GM21786 (cell line): ENCODE results near the gene CALN1.
"Not testable (repeated sequence)": the region's sequence is repeated elsewhere in the genome, so short reads cannot be mapped to it uniquely, and the experiment has no call there.

Experiments
- ATAC-seq: cut with Tn5 transposase; IDR thresholded peaks from one replicate; pipeline ENCODE4 v1.9.1; 2021; ENCODE audit not compliant: unreplicated experiment

CALN1 gene

DNA sequence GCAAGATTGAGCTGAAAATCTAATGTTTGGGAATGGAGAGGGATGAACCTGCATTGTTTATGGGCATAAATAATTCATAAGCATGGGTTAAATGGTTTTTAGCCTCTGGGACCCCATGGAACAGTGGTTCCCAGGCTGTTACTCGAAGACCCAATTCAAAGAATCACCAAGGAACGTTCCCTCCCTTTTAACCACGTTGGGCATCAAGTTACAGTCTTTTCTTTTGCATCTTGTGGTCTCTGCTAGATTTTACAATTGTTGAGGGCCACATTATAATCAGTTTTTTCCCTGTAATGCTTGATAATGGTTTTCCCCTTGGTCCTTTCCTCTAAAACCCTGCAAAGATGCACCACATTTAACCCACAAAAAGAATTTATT lies 2.5 kb downstream of the CALN1 start:
- ATAC-seq = no peak

DNA sequence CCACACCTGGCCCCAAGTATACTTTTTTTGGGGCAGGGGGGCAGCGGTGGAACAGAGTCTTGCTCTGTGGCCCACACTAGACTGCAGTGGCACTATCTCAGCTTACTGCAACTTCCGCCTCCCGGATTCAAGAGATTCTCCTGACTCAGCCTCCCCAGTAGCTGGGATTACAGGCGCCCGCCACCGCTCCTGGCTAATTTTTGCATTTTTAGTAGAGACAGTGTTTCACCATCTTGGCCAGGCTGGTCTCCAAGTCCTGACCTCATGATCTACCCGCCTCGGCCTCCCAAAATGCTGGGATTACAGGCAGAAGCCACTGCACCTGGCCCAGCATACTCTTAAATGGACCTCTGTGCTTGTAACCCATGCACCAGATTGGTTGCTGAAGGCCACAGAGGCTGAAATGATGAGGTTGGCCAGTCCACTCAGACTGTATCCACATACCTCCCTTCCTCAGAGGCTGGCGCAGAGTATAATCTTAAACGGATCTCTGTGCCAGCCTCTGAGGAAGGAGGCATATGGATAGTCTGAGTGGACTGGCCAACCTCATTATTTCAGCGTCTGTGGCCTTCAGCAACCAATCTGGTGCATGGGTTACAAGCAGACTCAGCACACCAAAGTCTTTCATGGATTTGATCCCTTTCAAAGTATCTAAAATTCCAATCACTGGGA lies 3.0 kb downstream of the CALN1 start:
- no peak for ATAC-seq

DNA sequence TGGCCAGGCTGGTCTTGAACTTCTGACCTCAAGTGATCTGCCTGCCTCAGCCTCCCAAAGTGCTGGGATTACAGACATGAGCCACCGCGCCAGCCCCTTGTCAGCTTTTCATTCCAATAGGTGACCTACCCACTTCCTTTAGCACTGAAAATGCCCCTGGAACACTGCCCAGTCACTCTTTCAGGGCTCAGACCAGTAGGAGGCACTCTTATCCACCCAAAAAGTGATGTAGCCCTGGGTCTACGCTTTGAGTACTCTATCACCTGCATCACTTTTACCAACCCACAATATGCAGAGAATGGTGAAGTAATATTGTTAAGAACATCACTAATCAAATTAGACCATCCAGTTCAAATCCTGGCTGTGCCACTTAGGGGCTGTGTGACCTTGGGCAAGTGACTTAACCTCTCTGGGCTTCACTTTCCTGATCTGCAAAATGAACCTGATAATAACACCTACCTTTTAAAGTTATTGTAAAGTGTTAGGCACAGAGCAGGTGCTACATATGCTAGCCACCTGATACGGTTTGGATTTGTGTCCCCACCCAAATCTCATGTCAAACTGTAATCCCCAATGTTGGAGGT lies 5.2 kb downstream of the CALN1 start:
- ATAC-seq = no peak

DNA sequence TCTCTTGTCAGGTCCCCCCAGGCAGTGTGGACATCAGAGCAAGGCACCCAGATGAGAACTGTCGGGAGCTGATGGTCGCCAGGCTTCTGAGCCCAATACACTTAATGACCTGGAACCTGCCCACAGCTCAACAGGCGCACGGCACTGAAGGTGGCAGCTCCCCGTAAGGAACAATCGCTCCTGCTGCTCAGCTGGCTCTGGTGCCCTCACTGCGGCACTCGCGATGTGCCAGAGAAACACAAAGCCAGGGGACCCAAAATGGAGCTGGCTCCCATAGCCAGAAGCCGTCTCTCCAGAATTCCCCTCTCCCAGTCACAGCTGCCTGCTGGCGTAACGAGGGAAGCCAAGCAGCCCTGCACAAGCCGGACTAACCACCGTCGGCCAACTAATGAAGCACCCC lies 6.3 kb downstream of the CALN1 start:
- no peak for ATAC-seq

DNA sequence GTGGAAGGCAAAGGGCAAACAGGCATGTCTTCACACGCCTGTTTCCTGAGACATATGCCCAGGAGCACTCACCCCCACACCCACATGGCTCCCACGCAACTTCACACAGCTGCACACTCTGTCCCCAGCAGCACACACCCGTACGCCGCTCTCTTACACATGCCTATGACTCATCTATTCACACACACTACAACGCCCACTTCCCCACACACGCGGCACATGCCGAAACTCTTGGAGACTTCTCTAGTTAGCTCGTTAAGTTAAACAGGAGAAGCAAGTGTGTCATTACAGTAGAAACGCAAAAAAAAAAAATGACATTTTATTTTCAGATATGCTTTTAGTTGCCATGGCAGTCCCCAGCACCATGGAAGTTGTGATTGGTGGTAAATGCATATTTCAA lies 6.7 kb downstream of the CALN1 start:
- ATAC-seq = no peak

DNA sequence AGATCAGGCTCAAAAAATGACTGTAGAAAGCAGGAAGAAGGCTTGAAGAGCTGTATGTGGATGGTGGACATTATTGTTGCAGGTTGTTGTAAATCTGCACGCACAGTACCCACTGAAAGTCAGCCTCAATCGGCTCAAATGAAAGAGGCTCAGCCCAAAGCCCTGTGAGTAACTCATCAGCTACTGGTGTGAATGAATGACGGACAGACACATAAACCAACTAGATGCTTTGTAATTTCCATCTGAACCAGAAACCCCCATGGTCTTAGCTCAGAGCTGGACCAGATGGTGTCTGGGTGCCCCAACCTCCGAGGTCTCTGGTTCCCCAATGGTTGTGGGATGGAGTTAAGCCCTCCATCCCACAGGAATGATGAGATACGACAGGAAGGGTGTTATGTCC lies 7.4 kb downstream of the CALN1 start:
- ATAC-seq = no peak

DNA sequence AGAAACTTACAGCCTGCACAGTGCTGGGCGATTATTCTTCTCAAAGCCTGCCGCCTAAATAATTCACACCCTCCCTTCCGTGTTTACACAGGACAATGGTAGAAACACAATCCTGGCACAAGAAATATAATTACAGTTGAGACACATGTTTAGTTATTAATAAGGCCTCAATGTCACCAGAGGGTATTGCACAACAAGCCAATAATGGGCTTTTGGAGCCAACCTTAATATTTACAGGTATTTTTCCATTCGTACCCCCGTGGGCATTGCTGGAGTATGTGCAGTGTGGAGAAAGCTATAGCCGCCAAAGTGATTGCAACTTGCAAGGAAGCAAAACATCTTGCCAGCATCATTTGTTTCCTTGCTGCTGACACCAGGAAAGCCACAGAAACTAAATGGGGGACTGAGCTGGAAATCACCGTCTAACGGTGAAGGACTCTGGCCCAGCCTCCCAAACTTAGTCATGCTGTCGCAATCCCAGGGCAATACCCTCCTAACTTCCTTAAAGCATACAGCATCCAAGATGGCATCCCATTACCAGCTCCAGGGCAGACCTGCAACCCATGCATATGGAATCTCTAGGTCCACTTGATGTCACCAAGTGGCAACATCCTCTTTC lies 8.6 kb downstream of the CALN1 start:
- no peak for ATAC-seq

DNA sequence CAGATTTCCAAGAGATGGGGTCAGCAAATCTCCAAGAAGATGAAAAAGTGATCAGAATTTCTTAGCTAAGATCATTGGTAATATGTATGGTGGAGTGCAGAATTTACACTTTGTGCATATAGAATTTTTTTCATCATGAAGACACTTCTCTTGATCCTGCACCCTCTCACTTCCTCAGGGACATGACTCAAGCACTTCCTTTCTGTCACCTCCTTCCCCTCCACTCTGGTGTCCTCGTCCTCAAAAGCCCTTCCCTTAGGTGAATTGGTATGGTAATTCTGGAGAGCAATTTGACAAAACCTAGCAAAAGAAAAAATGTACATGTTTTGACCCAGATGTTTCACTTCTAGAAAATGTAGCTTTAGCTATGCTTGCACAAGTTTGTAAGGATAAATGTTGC lies 18.1 kb downstream of the CALN1 start:
- ATAC-seq = no peak

DNA sequence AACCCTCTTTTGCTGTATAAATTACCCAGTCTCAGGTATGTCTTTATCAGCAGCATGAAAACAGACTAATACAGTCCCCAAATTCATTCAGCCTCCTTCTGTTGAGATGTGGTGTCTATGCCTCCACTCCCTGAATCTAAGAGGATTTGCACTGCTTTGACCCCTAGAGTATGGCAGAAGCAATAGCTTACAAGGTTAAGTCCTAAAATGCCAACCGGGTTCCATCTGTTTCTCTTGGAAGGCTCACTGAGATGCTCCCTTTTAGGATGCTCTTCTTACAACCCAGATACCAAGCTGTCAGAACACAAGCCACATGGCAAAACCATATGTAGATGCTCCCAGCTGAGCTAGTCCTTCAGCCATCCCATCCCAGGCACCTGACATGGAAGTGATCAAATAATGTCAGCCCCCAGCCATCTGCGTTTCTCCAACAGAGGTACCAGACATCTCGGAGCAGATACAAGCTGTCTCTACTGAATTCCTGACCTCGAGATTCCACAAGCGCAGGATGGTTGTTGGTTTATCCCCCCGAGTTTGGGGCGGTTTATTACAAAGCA lies 20.2 kb downstream of the CALN1 start:
- ATAC-seq = no peak

DNA sequence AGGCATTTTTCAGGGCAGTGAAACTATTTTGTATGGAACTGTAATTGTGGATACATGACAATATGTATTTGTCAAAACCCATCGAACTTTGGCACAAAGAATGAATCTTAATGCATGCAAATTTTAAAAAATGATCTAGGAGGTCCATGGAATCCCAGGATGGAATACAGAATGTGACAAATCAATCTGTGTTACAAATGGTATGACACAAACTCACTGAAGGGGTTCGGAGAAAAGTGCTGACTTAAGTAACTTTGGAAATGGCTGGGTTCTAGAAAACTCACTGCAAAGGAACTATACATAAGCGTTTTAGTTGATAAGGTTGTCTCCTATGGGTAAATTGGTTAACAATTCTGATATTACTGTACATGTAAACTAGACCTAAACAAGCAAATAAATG lies 26.0 kb downstream of the CALN1 start:
- ATAC-seq = no peak

DNA sequence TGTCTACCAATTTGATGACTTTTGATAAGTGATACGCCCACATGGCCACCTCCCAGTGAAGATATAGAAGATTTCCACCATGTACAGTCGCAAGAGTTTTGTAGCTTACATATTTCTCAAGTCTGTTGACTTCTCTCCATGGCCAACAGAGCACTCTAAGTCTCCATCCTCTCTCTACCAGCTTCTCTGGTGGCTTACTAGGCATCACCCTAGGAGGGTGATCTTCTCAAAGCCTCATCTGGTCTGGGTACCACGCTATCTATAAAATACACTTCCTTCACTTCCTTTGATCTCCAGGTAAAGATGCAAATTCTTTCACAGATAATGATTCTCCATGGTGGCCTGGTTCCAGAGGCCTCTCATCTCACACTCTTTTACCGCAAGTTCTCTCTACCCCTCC lies 49.9 kb downstream of the CALN1 start:
- no peak for ATAC-seq

DNA sequence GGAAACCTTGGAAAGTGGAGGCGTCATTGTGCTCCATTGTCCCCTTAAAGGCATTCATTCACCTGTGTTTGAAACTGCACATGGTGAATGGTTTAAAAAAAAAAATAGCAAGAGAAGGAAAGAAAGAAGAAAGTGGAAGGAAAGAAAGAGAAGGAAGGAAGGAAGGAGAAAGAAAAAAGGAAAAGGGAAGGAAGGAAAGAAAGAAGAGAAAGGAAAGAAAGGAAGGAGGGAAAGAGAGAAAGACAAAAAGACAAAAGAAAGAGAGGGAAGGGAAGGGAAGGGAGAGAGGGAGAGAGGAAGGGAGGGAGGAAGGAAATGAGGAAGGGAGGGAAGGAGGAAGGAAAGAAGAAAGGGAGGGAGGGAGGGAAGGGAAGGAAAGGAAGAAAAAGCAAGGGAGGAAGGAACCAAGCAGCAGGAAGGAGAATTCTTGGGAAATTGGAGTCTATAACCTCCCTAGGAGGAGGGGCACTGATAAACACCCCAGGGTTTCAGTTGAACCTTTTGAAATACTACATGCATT lies 66.9 kb downstream of the CALN1 start:
- no peak for ATAC-seq

DNA sequence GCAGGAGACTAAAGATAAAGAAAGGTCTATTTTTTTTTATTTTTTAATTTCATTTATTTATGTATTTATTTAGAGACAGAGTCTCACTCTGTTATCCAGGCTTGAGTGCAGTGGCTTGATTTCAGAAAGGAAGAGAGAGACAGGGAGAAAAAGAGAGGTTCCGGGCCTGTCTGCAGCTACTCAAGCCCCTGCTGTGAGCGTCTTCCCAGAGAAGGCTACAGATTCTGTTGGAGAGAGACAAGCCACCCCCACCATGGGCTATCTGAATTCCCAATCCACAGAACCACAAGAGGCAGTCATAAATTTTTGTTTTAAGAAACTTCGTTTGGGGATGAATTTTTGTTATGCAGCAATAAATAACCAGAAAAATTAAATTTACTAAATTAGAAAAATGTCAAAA lies 68.1 kb downstream of the CALN1 start:
- no peak for ATAC-seq

DNA sequence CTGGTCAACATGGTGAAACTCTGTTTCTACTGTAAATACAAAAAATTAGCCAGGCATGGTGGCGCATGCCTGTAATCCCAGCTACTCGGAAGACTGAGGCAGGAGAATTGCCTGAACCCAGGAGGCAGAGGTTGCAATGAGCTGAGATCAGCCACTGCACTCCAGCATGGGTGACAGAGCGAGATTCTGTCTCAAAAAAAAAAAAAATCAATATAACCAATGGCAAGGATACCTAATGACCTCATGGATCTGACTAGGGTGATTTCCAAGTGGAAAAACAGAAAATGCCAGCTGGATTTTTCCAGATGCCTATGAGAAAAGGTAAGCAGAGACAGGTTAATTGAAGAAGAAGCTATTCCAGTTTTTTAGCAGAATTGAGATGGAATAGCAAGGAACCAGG lies 68.8 kb downstream of the CALN1 start:
- ATAC-seq = not testable (repeated sequence)

DNA sequence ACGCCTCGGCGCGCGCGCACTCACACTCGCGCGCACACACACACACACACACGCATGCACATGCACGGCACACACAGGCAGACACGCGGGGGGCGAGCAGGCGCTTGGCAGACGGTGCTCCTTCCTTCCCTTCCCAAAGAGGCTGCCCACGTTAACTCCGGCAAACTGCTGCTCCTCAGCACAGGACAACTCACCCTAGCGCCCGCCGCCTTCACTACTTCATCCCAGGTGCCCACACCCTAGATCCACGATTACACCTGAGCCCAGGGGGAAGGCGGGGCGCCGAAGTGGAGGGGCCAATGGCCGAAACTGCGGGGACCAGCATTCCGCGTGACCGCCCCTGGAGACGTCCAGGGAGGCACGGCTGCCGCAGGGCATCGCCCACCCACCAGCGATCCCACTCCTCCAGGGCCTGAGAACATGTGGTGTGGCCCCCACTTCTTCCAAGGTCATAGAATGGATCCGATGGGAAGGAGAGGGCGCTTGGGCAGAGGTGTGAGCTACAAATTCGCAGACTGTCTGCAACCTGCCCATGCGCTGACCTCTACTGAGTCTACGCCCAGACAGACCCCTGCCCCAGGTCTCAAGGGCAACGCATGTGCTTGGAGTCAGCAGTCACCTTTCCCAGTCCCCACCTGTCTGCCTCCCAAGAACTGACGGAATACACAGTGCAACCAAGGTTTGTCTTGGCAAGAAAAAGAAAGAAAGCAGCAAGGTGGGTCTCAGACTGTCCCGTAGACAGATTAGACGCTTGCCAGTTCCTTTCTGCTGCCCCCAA lies 74.6 kb downstream of the CALN1 start:
- no peak for ATAC-seq

DNA sequence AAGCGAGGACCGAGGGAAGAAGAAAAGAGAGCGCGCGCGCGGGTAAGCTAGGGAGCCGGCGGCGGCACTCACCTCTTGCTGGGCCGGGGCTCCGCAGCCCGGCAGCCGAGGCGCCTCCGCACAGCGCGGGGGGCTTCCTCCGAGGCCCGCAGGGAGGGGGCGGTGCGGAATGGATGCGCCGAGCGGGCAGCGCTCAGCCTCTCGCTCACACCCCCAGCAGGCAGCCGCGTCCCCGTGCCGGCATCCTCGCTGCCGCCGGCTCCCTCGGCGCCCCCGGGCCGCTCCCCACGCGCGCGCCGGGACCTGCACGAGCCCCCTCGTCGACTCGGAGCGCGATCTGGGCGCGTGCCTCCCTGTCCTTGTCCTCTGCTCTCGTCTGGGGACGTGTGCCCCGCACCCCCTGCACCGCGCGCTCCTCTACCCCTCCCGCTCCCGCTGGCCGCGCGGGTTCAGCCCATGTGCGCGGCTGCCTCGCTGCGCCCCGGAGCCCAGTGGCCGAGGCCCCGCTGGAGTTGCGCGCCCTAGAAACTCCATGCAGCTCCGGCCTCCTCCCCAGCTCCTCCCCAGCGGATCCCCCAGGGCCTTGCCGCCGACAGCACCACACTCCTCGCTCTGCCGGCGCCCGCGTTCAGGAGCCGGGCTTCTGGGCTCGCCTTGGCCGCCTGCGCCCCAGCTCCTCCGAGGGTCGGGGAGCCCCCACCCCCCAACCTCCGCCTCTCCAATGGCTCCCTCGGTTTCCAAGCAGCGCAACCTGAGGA lies 75.3 kb downstream of the CALN1 start:
- no peak for ATAC-seq

DNA sequence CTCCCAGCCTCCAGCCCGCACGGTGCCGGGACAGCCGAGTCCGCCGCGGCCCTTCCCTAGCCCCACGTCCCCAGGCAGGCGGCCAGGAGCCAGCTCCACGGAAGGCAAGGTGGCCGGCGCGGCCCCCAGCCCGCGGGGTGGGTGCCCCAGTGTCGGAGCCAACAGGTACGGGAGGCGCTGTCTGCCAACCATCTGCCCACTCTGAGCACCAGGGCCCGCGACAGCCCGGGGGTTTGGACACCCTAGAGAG lies 75.8 kb downstream of the CALN1 start:
- ATAC-seq = no peak

DNA sequence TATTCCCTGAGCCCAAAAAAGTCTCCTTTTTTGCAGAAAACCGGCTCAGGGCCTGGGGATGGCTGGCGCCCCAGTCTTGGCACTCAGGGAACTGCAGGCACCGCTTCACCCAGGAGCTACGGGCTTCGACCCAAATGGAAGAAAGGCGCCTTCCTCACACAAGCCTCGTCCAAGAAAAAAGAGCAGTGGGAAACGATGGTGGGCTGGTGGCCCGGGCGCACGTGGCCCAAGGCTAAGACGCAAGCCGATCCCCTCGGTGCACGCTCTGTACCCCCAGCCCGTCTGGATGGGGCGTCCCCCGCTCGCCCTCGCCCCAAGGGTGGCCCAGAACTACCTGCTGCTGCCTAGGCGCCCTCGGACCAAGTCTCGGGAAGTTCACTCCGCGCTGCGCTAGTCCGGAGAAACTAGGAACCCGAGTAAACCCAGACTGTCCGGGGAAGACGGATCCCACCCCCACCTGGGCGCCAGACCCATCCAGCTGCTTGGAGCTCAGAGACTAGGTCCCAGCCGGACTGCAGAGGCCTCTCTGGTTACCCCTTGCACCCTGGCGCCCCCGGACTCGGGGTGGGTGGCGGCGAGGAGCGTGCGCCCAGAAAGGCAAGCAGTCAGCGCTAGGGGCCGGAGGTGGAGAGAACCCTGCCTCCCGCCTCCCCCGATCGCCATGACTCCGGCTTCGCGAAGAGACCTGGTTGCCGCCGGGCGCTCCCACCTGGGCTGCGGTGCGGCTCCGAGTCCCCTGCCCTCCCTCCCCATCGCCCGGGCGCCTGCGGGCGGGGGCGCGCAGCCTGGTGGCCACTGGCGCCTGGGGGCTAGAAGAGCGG lies 76.4 kb downstream of the CALN1 start:
- ATAC-seq = no peak

DNA sequence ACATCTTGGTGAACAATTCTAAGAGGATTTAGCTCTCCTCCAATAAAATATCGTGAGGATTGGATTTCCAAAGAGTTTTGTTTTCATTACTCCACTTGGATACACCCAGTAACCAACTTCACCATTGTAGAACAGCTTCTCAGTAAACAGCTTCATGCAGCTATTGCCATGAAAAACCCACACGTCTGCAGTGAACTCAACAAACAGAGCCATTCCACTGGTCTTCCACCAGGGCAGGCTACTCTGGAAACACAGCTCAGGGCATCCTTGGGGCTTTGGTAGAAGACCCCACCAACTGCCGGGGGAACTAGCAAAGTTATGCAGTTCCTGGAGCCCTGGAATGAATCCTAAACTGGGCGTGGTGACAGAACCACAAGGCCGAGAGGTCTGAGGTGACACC lies 77.4 kb downstream of the CALN1 start:
- no peak for ATAC-seq

DNA sequence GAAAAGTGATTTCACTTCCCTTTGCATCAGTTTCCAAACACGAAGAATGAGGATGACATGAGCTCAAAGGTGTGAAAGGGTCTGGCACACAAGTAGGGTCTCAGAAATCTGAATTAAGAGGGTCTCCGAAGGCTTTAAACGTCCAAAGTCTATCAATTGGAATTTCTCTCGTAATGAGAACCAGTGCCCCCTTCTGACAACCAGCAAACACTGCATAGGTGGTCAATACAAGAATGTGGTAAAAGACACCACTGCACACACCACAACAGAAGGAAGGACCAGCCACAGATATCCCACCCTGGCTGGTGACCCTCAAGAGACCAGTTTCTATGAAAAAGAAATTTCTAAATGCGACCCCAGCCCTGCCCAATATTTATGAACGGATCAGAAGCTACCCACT lies 78.1 kb downstream of the CALN1 start:
- no peak for ATAC-seq
